Measurements from ENCODE around the gene INS. TPM values are rescaled to one million over a fixed set of nuclear protein-coding genes. Genes with fewer than 3 reads are reported as not detected.

INS gene
- total and polyA plus RNA-seq, 2 of the 13 experiments (the other 11 are each of a cell fraction or from before 2014, with no cell fraction given) = not detected

DNA sequence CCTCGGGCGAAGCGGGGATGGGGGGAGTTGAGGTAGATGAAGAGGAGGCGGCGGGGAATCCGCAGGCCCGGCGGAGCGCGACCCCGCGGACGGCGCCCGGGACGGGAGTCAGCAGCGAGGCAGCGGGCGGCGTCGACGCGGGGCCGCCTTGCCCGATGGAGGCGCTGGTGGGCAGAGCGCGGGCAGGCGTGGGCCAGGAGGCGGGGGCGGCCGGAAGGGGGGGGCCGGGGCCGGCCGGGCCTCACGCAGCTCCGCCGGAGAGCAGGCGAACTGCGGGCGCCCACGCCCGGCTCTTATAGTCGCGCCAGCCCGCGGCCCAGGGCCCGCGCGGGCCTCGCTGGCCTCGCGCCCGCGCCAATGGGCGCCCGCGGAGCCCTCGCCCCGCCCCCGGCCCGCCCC, 21.9 kb downstream of the INS start, which contains the start of gene IGF2 (continued):
- TF ChIP-seq, protein P1, sequence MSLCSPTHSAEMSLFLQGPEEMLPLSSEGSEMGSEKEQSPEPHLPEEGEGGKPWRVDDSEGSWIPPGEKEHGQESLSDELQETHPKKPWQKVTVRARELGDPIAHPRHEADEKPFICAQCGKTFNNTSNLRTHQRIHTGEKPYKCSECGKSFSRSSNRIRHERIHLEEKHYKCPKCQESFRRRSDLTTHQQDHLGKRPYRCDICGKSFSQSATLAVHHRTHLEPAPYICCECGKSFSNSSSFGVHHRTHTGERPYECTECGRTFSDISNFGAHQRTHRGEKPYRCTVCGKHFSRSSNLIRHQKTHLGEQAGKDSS (CRISPR knock-in tag; IDR thresholded peaks at IDR 0.05; ENCODE audit: borderline replicate concordance, low read depth) = peak; percentile 63; the same call in 1 of the 2 replicates
- no peak for TF ChIP-seq MBD4 (IDR thresholded peaks at IDR 0.05; ENCODE audit: borderline replicate concordance, low read length)
- TF ChIP-seq SOX5 (CRISPR knock-in tag; IDR thresholded peaks at IDR 0.05; ENCODE audit: borderline replicate concordance) = no peak
- TF ChIP-seq CCDC6 (CRISPR knock-in tag; IDR thresholded peaks at IDR 0.05) = peak; percentile 69; the same call in 1 of the 2 replicates
- TF ChIP-seq, protein P2, sequence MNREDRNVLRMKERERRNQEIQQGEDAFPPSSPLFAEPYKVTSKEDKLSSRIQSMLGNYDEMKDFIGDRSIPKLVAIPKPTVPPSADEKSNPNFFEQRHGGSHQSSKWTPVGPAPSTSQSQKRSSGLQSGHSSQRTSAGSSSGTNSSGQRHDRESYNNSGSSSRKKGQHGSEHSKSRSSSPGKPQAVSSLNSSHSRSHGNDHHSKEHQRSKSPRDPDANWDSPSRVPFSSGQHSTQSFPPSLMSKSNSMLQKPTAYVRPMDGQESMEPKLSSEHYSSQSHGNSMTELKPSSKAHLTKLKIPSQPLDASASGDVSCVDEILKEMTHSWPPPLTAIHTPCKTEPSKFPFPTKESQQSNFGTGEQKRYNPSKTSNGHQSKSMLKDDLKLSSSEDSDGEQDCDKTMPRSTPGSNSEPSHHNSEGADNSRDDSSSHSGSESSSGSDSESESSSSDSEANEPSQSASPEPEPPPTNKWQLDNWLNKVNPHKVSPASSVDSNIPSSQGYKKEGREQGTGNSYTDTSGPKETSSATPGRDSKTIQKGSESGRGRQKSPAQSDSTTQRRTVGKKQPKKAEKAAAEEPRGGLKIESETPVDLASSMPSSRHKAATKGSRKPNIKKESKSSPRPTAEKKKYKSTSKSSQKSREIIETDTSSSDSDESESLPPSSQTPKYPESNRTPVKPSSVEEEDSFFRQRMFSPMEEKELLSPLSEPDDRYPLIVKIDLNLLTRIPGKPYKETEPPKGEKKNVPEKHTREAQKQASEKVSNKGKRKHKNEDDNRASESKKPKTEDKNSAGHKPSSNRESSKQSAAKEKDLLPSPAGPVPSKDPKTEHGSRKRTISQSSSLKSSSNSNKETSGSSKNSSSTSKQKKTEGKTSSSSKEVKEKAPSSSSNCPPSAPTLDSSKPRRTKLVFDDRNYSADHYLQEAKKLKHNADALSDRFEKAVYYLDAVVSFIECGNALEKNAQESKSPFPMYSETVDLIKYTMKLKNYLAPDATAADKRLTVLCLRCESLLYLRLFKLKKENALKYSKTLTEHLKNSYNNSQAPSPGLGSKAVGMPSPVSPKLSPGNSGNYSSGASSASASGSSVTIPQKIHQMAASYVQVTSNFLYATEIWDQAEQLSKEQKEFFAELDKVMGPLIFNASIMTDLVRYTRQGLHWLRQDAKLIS (CRISPR knock-in tag; IDR thresholded peaks at IDR 0.05) = peak; percentile 99
- TF ChIP-seq JUNB (CRISPR knock-in tag; IDR thresholded peaks at IDR 0.05; ENCODE audit: borderline replicate concordance) = 0 out of 2 replicates have a peak, but pooled peaks have one; percentile 8

DNA sequence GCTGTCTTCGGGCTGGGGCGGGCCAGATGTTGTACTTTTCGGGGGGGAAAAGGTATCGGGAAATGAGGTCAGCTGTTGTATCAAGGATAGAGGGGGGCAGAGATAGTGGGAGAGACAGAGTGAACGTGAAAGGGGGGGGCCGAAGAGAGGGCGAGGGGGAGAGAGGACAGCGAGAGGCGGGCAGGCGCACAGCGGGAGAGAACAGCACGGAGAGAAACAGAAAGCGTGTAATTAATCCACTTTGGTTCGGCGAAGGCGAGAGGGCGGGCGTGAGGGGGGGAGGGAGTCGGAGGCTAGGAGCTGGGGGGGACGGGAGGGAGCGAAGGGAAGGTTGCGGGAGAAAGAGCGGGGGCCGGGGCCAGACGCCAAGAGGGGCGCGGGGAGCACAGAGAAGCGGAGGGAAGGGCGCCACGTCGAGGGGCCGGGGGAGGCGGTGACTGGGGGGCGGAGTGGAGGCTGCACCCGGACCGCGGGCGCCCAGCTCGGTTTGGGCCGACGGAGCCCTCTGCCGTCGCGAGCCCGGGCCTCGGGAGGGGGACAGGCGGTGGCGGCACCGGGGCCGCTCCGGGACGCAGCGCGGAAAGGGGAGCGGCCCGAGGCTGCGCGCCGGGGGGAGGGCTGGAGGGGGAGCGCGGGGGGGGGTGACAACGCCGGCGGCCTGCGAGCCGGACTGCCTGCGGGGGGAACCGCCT, 22.4 kb downstream of the INS start:
- peaks cover 17% of the 10 kb centered on the region for H3K79me2 ChIP-seq (ENCODE audit: insufficient read depth, low read length)
- peak overlapping the region; percentile 75 for H3K4me2 ChIP-seq (ENCODE audit: low read depth, low read length)
- in situ Hi-C loops (cut with HindIII; ENCODE audit: extremely low pct_ligation_motif_present, low pct_unique_long_range_greater_than_20kb) (no loop called here), intact Hi-C loops (cut with micrococcal nuclease; ENCODE audit: unreplicated experiment) (no loop called here)
- POLR2A ChIA-PET = interaction anchor here (1.0 to 6.5 kb wide), 9 partner anchors 10 to 456 kb away, joined by 3 to 108 read pairs (median 6); partner anchors contain the start of gene MRPL23
- H3K9ac ChIP-seq (ENCODE audit: insufficient read depth, low read depth, low read length) = peak overlapping the region; percentile 72
- no peak for ATAC-seq
- TSS peak; percentile 87 for BruUV-seq (replicated peaks)
- peaks cover 10 to 22% of the 10 kb centered on the region in 2 experiments; a peak in 4 of 5 replicates for H3K36me3 ChIP-seq (replicated peaks in 1 of 2; ENCODE audit: control insufficient read depth in 1 of 2, insufficient read depth in 2 of 2, low read length in 2 of 2)
- H3K4me3 ChIP-seq (replicated peaks in 1 of 3; ENCODE audit: insufficient read depth in 1 of 3, low read depth in 2 of 3, low read length in 3 of 3) = peak overlapping the region; percentile 72 to 84 (median 80)
- WGBS (ENCODE audit: low lambda C conversion rate) = 2% methylated on average over 44 of the region's 68 CpGs
- CTCF ChIA-PET (ENCODE audit: low intra/inter-chr PET ratio, low total read pairs) = interaction anchor here (0.6 to 1.7 kb wide), 3 partner anchors 13 to 986 kb away, joined by 3 read pairs; no protein-coding TSS in a partner anchor
- peaks cover 46% of the 10 kb centered on the region for H4K20me1 ChIP-seq (ENCODE audit: insufficient read depth, low read length)
- FAIRE-seq = no peak
- no peak for DNase-seq (ENCODE audit: low spot score)
- no peaks in the 10 kb centered on the region for H3K9me3 ChIP-seq (ENCODE audit: low read length)
- no peak overlapping the region for H2AFZ ChIP-seq (ENCODE audit: low read length)
- H3K27me3 ChIP-seq (ENCODE audit: control insufficient read depth in 1 of 2, insufficient read depth in 2 of 2, low read length in 2 of 2) = peaks cover 0 to 36% of the 10 kb centered on the region in 2 experiments; a peak in 4 of 5 replicates
- H3K4me1 ChIP-seq (ENCODE audit: insufficient read depth, low read length) = peaks cover 56% of the 10 kb centered on the region
- H3K27ac ChIP-seq (ENCODE audit: extremely low read length, insufficient read depth, low read length) = peak overlapping the region; percentile 80
- TF ChIP-seq ZNF709 (CRISPR knock-in tag; IDR thresholded peaks at IDR 0.05) = peak; percentile 60; the same call in 1 of the 2 replicates
- peak; percentile 5; the same call in 1 of the 2 replicates for TF ChIP-seq TBX2 (CRISPR knock-in tag; IDR thresholded peaks at IDR 0.05; ENCODE audit: borderline replicate concordance)
- TF ChIP-seq ZNF446 (CRISPR knock-in tag; IDR thresholded peaks at IDR 0.05) = no peak; the same call in 1 of the 2 replicates
- no peak for TF ChIP-seq RERE (CRISPR knock-in tag; IDR thresholded peaks at IDR 0.05; ENCODE audit: low read depth)
- 0 out of 2 replicates have a peak, but pooled peaks have one; percentile 5 for TF ChIP-seq ZIK1 (CRISPR knock-in tag; IDR thresholded peaks at IDR 0.05; ENCODE audit: borderline replicate concordance, low read depth)

All from HepG2 (cell line).